Measurements from ENCODE around the gene FGF23.

DNA sequence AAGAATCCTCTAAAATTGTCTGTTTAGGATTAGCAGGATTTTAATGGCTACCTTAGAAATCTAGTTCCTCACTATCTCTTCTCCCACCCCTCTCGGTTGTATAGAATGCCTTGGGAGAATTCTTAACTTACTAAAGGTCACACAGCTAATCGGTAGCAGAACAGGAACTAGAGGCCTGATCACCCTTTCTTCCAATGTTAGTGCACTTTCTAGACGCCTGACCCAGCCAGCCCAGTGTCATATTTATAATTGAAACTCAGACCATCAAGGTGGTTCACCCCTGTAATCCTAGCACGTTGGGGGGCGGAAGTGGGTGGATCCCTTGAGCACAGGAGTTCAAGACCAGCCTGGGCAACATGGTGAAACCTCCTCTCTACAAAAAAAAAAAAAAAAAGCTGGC, 56.8 kb downstream of the FGF23 start:
- TF ChIP-seq, protein P1, sequence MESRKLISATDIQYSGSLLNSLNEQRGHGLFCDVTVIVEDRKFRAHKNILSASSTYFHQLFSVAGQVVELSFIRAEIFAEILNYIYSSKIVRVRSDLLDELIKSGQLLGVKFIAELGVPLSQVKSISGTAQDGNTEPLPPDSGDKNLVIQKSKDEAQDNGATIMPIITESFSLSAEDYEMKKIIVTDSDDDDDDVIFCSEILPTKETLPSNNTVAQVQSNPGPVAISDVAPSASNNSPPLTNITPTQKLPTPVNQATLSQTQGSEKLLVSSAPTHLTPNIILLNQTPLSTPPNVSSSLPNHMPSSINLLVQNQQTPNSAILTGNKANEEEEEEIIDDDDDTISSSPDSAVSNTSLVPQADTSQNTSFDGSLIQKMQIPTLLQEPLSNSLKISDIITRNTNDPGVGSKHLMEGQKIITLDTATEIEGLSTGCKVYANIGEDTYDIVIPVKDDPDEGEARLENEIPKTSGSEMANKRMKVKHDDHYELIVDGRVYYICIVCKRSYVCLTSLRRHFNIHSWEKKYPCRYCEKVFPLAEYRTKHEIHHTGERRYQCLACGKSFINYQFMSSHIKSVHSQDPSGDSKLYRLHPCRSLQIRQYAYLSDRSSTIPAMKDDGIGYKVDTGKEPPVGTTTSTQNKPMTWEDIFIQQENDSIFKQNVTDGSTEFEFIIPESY (IDR thresholded peaks at IDR 0.05; ENCODE audit: extremely low read depth, insufficient replicate concordance, low read length): no peak
- TF ChIP-seq SIN3A (IDR thresholded peaks at IDR 0.05; ENCODE audit: low read depth) (no peak), POLR2A (IDR thresholded peaks at IDR 0.05; ENCODE audit: borderline replicate concordance, extremely low read depth, insufficient read depth, insufficient read length) (no peak), SP1 (IDR thresholded peaks at IDR 0.05; ENCODE audit: low read depth) (no peak), CEBPB (IDR thresholded peaks at IDR 0.05; ENCODE audit: low read depth) (no peak), EZH2 (IDR thresholded peaks at IDR 0.05) (no peak), RAD21 (IDR thresholded peaks at IDR 0.05; ENCODE audit: low read depth) (no peak), EZH2phosphoT487 (IDR thresholded peaks at IDR 0.05; ENCODE audit: borderline replicate concordance) (no peak), JUND (IDR thresholded peaks at IDR 0.05) (no peak), ELF1 (IDR thresholded peaks at IDR 0.05; ENCODE audit: borderline replicate concordance, low read depth) (no peak)
- TF ChIP-seq, protein P2, sequence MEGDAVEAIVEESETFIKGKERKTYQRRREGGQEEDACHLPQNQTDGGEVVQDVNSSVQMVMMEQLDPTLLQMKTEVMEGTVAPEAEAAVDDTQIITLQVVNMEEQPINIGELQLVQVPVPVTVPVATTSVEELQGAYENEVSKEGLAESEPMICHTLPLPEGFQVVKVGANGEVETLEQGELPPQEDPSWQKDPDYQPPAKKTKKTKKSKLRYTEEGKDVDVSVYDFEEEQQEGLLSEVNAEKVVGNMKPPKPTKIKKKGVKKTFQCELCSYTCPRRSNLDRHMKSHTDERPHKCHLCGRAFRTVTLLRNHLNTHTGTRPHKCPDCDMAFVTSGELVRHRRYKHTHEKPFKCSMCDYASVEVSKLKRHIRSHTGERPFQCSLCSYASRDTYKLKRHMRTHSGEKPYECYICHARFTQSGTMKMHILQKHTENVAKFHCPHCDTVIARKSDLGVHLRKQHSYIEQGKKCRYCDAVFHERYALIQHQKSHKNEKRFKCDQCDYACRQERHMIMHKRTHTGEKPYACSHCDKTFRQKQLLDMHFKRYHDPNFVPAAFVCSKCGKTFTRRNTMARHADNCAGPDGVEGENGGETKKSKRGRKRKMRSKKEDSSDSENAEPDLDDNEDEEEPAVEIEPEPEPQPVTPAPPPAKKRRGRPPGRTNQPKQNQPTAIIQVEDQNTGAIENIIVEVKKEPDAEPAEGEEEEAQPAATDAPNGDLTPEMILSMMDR (IDR thresholded peaks at IDR 0.05 in 2 of 3, conservative IDR thresholded peaks at IDR 0.05 in 1 of 3; ENCODE audit: borderline replicate concordance in 1 of 3, insufficient read depth in 1 of 3, low read depth in 2 of 3, low read length in 2 of 3): no peak
- TF ChIP-seq, protein P3, sequence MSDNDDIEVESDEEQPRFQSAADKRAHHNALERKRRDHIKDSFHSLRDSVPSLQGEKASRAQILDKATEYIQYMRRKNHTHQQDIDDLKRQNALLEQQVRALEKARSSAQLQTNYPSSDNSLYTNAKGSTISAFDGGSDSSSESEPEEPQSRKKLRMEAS (IDR thresholded peaks at IDR 0.05): no peak
- TF ChIP-seq, protein P4, sequence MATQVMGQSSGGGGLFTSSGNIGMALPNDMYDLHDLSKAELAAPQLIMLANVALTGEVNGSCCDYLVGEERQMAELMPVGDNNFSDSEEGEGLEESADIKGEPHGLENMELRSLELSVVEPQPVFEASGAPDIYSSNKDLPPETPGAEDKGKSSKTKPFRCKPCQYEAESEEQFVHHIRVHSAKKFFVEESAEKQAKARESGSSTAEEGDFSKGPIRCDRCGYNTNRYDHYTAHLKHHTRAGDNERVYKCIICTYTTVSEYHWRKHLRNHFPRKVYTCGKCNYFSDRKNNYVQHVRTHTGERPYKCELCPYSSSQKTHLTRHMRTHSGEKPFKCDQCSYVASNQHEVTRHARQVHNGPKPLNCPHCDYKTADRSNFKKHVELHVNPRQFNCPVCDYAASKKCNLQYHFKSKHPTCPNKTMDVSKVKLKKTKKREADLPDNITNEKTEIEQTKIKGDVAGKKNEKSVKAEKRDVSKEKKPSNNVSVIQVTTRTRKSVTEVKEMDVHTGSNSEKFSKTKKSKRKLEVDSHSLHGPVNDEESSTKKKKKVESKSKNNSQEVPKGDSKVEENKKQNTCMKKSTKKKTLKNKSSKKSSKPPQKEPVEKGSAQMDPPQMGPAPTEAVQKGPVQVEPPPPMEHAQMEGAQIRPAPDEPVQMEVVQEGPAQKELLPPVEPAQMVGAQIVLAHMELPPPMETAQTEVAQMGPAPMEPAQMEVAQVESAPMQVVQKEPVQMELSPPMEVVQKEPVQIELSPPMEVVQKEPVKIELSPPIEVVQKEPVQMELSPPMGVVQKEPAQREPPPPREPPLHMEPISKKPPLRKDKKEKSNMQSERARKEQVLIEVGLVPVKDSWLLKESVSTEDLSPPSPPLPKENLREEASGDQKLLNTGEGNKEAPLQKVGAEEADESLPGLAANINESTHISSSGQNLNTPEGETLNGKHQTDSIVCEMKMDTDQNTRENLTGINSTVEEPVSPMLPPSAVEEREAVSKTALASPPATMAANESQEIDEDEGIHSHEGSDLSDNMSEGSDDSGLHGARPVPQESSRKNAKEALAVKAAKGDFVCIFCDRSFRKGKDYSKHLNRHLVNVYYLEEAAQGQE (IDR thresholded peaks at IDR 0.05; ENCODE audit: low read depth): no peak
- TF ChIP-seq, protein P5, sequence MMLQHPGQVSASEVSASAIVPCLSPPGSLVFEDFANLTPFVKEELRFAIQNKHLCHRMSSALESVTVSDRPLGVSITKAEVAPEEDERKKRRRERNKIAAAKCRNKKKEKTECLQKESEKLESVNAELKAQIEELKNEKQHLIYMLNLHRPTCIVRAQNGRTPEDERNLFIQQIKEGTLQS (IDR thresholded peaks at IDR 0.05): no peak
